HCT116 (cell line): Measurements from ENCODE around the gene AMN. TPM values are rescaled to one million over a fixed set of nuclear protein-coding genes. Genes with fewer than 3 reads are reported as not detected.

Experiments
- ATAC-seq: fragments of 200-7000 bp; cut with Tn5 transposase; 2 replicates; pipeline ENCODE4 v1.9.1; 2020; ENCODE audit warnings: mild to moderate bottlenecking, moderate library complexity
- BruUV-seq: library from RNA; stranded (reverse); fragments of 400-500 nt; replicated peaks from 2 replicates; lab custom pipeline; 2021; lab: Mats Ljungman, UMichigan
- CTCF ChIA-PET: fragments of 300-600 bp; sonication (Branson Sonifier 250); formaldehyde crosslinking; loops from one replicate; lab custom pipeline; 2021; ENCODE audit warnings: antibody characterized with exemption; lab: Charles Lee
- POLR2A ChIA-PET: fragments of 300-600, 350-600 bp; sonication (Branson Sonifier 250); formaldehyde crosslinking; loops from one replicate; lab custom pipeline; 2021; ENCODE audit warnings: antibody characterized with exemption; lab: Charles Lee
- RAD21 ChIA-PET, 2 experiments: fragments of 300-600 bp; sonication (Branson Sonifier 250); formaldehyde crosslinking; loops; one replicate each; lab custom pipeline; 2023; ENCODE audit warnings: low total read pairs in 2 of 2; ENCODE audit not compliant: uncharacterized antibody in 2 of 2, unreplicated experiment in 2 of 2, low non-redundant PET in 1 of 2; lab: Charles Lee
- DNase-seq: peaks from one replicate; pipeline ENCODE4 v3.0.0-alpha.2; 2010; ENCODE audit warnings: low read depth, low spot score
- H2AFZ ChIP-seq: fragments of 200-600 bp; shearing (Covaris generic), sonication (generic); 2 replicates; pipeline ENCODE4 v1.6.1; 2017; ENCODE audit warnings: low read depth, mixed run types, mixed read lengths, antibody characterized with exemption, low read length; ENCODE audit not compliant: poor library complexity, severe bottlenecking
- H3K27ac ChIP-seq: 2 replicates; pipeline ENCODE4 v1.5.1; 2012; ENCODE audit warnings: low read depth, low read length
- H3K27me3 ChIP-seq: fragments of 200-600 bp; sonication (generic); 2 replicates; pipeline ENCODE4 v1.6.1; 2016; ENCODE audit warnings: mixed run types, low read length, mixed read lengths; ENCODE audit not compliant: insufficient read depth
- H3K36me3 ChIP-seq, 2 experiments: fragments of 200-500 bp in 1 of 2; fragments of 200-600 bp in 1 of 2; sonication (Bioruptor generic) in 1 of 2; sonication (generic) in 1 of 2; 2 replicates each; pipeline versions ENCODE4 v1.5.1 to v1.6.1; 2014 to 2016; ENCODE audit warnings: low read length in 2 of 2, inconsistent platforms in 1 of 2, mixed read lengths in 1 of 2, mixed run types in 1 of 2; ENCODE audit not compliant: insufficient read depth in 2 of 2, control insufficient read depth in 1 of 2
- H3K4me1 ChIP-seq, 2 experiments: fragments of 200-600 bp in 1 of 2; sonication (generic) in 1 of 2; 2 replicates each; pipeline versions ENCODE4 v1.5.1 to v1.6.1; 2012 to 2017; ENCODE audit warnings: low read length in 2 of 2, inconsistent platforms in 1 of 2, mild to moderate bottlenecking in 1 of 2, mixed read lengths in 1 of 2, mixed run types in 1 of 2, moderate library complexity in 1 of 2; ENCODE audit not compliant: insufficient read depth in 2 of 2, control insufficient read depth in 1 of 2
- H3K4me2 ChIP-seq: fragments of 200-600 bp; sonication (generic); 2 replicates; pipeline ENCODE4 v1.6.1; 2017; ENCODE audit warnings: mixed run types, low read length, mixed read lengths
- H3K4me3 ChIP-seq, 2 experiments: fragments of 200-600 bp in 1 of 2; sonication (generic) in 1 of 2; replicated peaks in 1 of 2; 2 replicates each; pipeline ENCODE4 v1.5.1; 2011 to 2016; ENCODE audit warnings: low read length in 2 of 2, control low read depth in 1 of 2, low read depth in 1 of 2, mild to moderate bottlenecking in 1 of 2, mixed read lengths in 1 of 2, mixed run types in 1 of 2
- H3K79me2 ChIP-seq: fragments of 200-600 bp; sonication (generic); 2 replicates; pipeline ENCODE4 v1.6.1; 2017; ENCODE audit warnings: mild to moderate bottlenecking, mixed run types, low read length, moderate library complexity, mixed read lengths; ENCODE audit not compliant: insufficient read depth
- H3K9ac ChIP-seq: fragments of 200-600 bp; sonication (generic); 2 replicates; pipeline ENCODE4 v1.6.1; 2016; ENCODE audit warnings: low read length, mixed read lengths
- H3K9me2 ChIP-seq: fragments of 200-600 bp; sonication (generic), shearing (Covaris generic); 2 replicates; pipeline ENCODE4 v1.6.1; 2017; ENCODE audit warnings: mixed run types, mild to moderate bottlenecking, moderate library complexity; ENCODE audit not compliant: insufficient read depth
- H3K9me3 ChIP-seq, 2 experiments: fragments of 200-500 bp in 1 of 2; fragments of 200-600 bp in 1 of 2; sonication (Bioruptor generic) in 1 of 2; sonication (generic) in 1 of 2; 2 replicates each; pipeline ENCODE4 v1.6.1; 2014 to 2017; ENCODE audit warnings: low read length in 2 of 2, mixed read lengths in 2 of 2, inconsistent platforms in 1 of 2, low read depth in 1 of 2, mild to moderate bottlenecking in 1 of 2, mixed run types in 1 of 2, moderate library complexity in 1 of 2; ENCODE audit not compliant: control insufficient read depth in 1 of 2, insufficient read depth in 1 of 2
- H4K20me1 ChIP-seq: fragments of 200-600 bp; sonication (generic), shearing (Covaris generic); 2 replicates; pipeline ENCODE4 v1.6.1; 2017; ENCODE audit warnings: mixed run types, mild to moderate bottlenecking, moderate library complexity; ENCODE audit not compliant: insufficient read depth
- CEBPB ChIP-seq: IDR thresholded peaks from 2 replicates; pipeline ENCODE4 v1.6.1; 2012; ENCODE audit warnings: low read depth
- EGR1 ChIP-seq: IDR thresholded peaks from 2 replicates; pipeline ENCODE4 v1.6.1; 2012; ENCODE audit warnings: low read depth
- EZH2phosphoT487 ChIP-seq: fragments of 200-600 bp; IDR thresholded peaks from 2 replicates; pipeline ENCODE4 v1.6.1; 2018; ENCODE audit warnings: antibody characterized with exemption, borderline replicate concordance
- FOSL1 ChIP-seq: IDR thresholded peaks from 2 replicates; pipeline ENCODE4 v1.6.1; 2012; ENCODE audit warnings: low read depth
- POLR2A ChIP-seq: IDR thresholded peaks from 2 replicates; pipeline ENCODE4 v1.7.0; 2011; ENCODE audit warnings: borderline replicate concordance; ENCODE audit not compliant: insufficient read depth, insufficient read length; ENCODE audit errors: extremely low read depth
- POLR2AphosphoS5 ChIP-seq: IDR thresholded peaks from 2 replicates; pipeline ENCODE4 v1.6.1; 2011; ENCODE audit warnings: mild to moderate bottlenecking, low read depth, low read length, moderate library complexity
- SIN3A ChIP-seq: IDR thresholded peaks from 2 replicates; pipeline ENCODE4 v1.6.1; 2012; ENCODE audit warnings: low read depth
- SP1 ChIP-seq: IDR thresholded peaks from 2 replicates; pipeline ENCODE4 v1.6.1; 2012; ENCODE audit warnings: low read depth
- YY1 ChIP-seq: IDR thresholded peaks from 2 replicates; pipeline ENCODE4 v1.6.1; 2011; ENCODE audit warnings: low read length, low read depth, moderate library complexity, mild to moderate bottlenecking; ENCODE audit not compliant: insufficient replicate concordance; ENCODE audit errors: extremely low read depth
- ZBTB33 ChIP-seq: IDR thresholded peaks from 2 replicates; pipeline ENCODE4 v1.6.1; 2011; ENCODE audit warnings: mild to moderate bottlenecking, low read length, moderate library complexity; ENCODE audit not compliant: insufficient replicate concordance; ENCODE audit errors: extremely low read depth
- ZFX ChIP-seq: fragments of 450-650 bp; IDR thresholded peaks from 2 replicates; pipeline ENCODE4 v1.6.1; 2017
- intact Hi-C: fragments of 100-400 bp; cut with micrococcal nuclease; formaldehyde crosslinking; loops from 2 replicates; pipeline ENCODE4 v1.10.0; 2022
- total RNA-seq: library from RNA; stranded (reverse); gene quantifications from one replicate; pipeline ENCODE4 v1.2.1, GENCODE V29; 2021; ENCODE audit not compliant: unreplicated experiment
- TF ChIP-seq, protein P1 (sequence below): IDR thresholded peaks from 2 replicates; pipeline ENCODE4 v1.6.1; 2012

The AMN gene
- total RNA-seq, 1 experiment from 2014 or later, result 5.7 TPM

GRCh38 chr14:102930753-102931579 lies 8.5 kb downstream of the AMN start:
- TF ChIP-seq SIN3A (no peak), POLR2AphosphoS5 (peak; percentile 37)
- TF ChIP-seq, all 23 proteins: peak for 1
- H3K9me2 ChIP-seq, result no peaks in the 10 kb centered on the region
- peak; percentile 40 for DNase-seq
- peak overlapping the region; percentile 29 for H3K4me2 ChIP-seq
- ATAC-seq, result peak; percentile 48
- no peak overlapping the region for H3K9ac ChIP-seq
- 0 out of 4 replicates have a peak, but pooled peaks cover 2% of the 10 kb centered on the region in 2 experiments for H3K36me3 ChIP-seq
- no peaks in the 10 kb centered on the region for H3K9me3 ChIP-seq
- H3K27me3 ChIP-seq, result no peaks in the 10 kb centered on the region
- RAD21 ChIA-PET, result no interaction called here
- H3K4me1 ChIP-seq, result peaks cover 22 to 38% of the 10 kb centered on the region in 2 experiments
- no peak overlapping the region for H2AFZ ChIP-seq
- no peaks in the 10 kb centered on the region for H4K20me1 ChIP-seq
- POLR2A ChIA-PET, result no interaction called here
- no TSS peak for BruUV-seq
- intact Hi-C loops, result no loop called here
- no peak overlapping the region for H3K27ac ChIP-seq
- CTCF ChIA-PET, result no interaction called here
- H3K79me2 ChIP-seq, result no peaks in the 10 kb centered on the region
- no peak overlapping the region for H3K4me3 ChIP-seq

DNA sequence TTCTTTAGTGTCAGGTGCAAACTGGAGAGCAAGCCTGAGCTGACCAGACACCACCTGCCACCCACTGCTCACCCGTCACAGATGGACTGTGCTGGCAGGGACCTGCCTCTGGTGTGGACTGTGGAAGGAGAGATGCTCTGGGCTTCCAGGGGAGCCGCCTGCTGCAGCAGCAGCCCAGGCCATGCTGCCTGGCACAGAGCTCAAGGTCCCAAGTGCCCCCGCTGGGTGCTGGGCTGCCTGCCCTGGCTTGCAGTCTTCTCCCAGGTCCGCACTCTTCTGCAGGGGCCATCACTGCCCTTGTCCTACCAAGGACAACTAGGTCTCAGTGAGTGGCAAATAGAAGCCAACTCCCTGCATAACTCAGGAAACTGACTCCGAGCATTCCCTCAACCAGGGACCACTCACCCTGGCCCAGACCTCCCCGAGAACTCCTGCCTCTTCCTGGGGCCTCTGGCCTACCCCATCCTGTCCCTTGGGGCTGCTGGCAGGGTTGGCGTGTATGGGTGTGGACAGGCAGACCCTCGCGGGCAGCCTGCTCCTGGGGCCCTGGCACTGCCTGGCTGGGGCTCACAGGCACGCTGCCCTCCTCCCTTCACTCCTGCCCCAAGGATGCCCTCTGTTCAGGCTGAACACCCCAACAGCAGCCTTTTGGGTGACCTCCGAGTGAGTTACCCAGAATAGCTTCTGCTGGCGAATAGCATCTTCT lies 9.3 kb downstream of the AMN start:
- POLR2A ChIA-PET, result no interaction called here
- no peaks in the 10 kb centered on the region for H3K9me3 ChIP-seq
- ATAC-seq, result peak; percentile 3; the same call in 1 of the 2 replicates
- no TSS peak for BruUV-seq
- H3K27me3 ChIP-seq, result no peaks in the 10 kb centered on the region
- H3K9me2 ChIP-seq, result no peaks in the 10 kb centered on the region
- no peak for DNase-seq
- H3K4me1 ChIP-seq, result peaks cover 22 to 38% of the 10 kb centered on the region in 2 experiments
- H3K79me2 ChIP-seq, result no peaks in the 10 kb centered on the region
- CTCF ChIA-PET, result no interaction called here
- H2AFZ ChIP-seq, result no peak overlapping the region
- peak overlapping the region; percentile 29 for H3K4me2 ChIP-seq
- RAD21 ChIA-PET, result no interaction called here
- intact Hi-C loops, result no loop called here
- H3K9ac ChIP-seq, result no peak overlapping the region
- 0 out of 4 replicates have a peak, but pooled peaks cover 2 to 8% of the 10 kb centered on the region in 2 experiments for H3K36me3 ChIP-seq
- no peaks in the 10 kb centered on the region for H4K20me1 ChIP-seq
- H3K4me3 ChIP-seq, result no peak overlapping the region
- H3K27ac ChIP-seq, result no peak overlapping the region
- no peak for TF ChIP-seq CEBPB
- no peak for TF ChIP-seq POLR2A
- TF ChIP-seq ZFX, result no peak
- no peak for TF ChIP-seq YY1
- no peak for TF ChIP-seq EZH2phosphoT487
- no peak for TF ChIP-seq SIN3A
- TF ChIP-seq FOSL1, result no peak
- TF ChIP-seq EGR1, result no peak
- TF ChIP-seq ZBTB33, result no peak
- TF ChIP-seq SP1, result no peak
- no peak; the same call in 1 of the 2 replicates for TF ChIP-seq POLR2AphosphoS5
- TF ChIP-seq, protein P1, sequence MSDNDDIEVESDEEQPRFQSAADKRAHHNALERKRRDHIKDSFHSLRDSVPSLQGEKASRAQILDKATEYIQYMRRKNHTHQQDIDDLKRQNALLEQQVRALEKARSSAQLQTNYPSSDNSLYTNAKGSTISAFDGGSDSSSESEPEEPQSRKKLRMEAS, result no peak
